Measurements from ENCODE around the gene ARRB1.

ARRB1 gene

GRCh38 chr11:75394085-75394840 lies 42.8 kb upstream of the ARRB1 start:
- Histone ChIP-seq H3K14ac (ENCODE audit: low read length) (no peak overlapping the region), H2BK15ac (ENCODE audit: low read length) (no peak overlapping the region), H3K4me3 (ENCODE audit: low read length in 2 of 2) (no peak overlapping the region), H4K91ac (ENCODE audit: low read depth, low read length, poor library complexity) (no peak overlapping the region), H2BK120ac (ENCODE audit: low read depth, low read length) (no peak overlapping the region), H2BK12ac (ENCODE audit: low read length) (no peak overlapping the region), H3K27ac (replicated peaks; ENCODE audit: low read length) (no peak overlapping the region), H3K36me3 (replicated peaks in 1 of 2; ENCODE audit: control insufficient read depth in 2 of 2, insufficient read depth in 2 of 2, low read length in 2 of 2) (no peaks in the 10 kb centered on the region), H2AK5ac (ENCODE audit: low read depth, low read length) (no peak overlapping the region), H3K27me3 (ENCODE audit: control insufficient read depth in 3 of 3, insufficient read depth in 3 of 3, low read depth in 1 of 3, low read length in 3 of 3) (peaks cover 0 to 21% (median 0%) of the 10 kb centered on the region in 3 experiments), H4K8ac (ENCODE audit: low read depth, low read length) (no peak overlapping the region), H3K4me2 (ENCODE audit: insufficient read depth, low read length, poor library complexity, severe bottlenecking) (no peak overlapping the region), H3K79me1 (ENCODE audit: low read depth, low read length) (no peaks in the 10 kb centered on the region), H2BK5ac (ENCODE audit: low read length) (no peak overlapping the region), H3K4me1 (ENCODE audit: control insufficient read depth in 2 of 2, insufficient read depth in 1 of 2, low read depth in 1 of 2, low read length in 2 of 2) (no peaks in the 10 kb centered on the region), H2AFZ (ENCODE audit: low read length) (no peak overlapping the region), H3K23ac (ENCODE audit: low read depth, low read length, poor library complexity) (no peak overlapping the region), H3K4ac (ENCODE audit: low read length) (no peak overlapping the region), H3K9me3 (replicated peaks in 1 of 2; ENCODE audit: control insufficient read depth in 2 of 2, insufficient read depth in 1 of 2, low read depth in 1 of 2, low read length in 2 of 2) (no peaks in the 10 kb centered on the region), H3K9ac (ENCODE audit: low read depth, low read length, poor library complexity) (no peak overlapping the region), H3K18ac (ENCODE audit: low read length) (no peak overlapping the region)
- no peak for DNase-seq (ENCODE audit: low spot score)
- no CpG with 5 or more reads among the region's 8 CpGs for WGBS, 2 donors (ENCODE audit: extremely low coverage in 2 of 2, insufficient read length in 2 of 2, insufficient replicate concordance in 1 of 2)

- Histone ChIP-seq H3K14ac (ENCODE audit: low read length) (no peak overlapping the region), H2BK120ac (ENCODE audit: low read depth, low read length) (no peak overlapping the region), H3K4me1 (ENCODE audit: control insufficient read depth in 2 of 2, insufficient read depth in 1 of 2, low read depth in 1 of 2, low read length in 2 of 2) (peaks cover 0 to 2% of the 10 kb centered on the region in 2 donors), H3K9ac (ENCODE audit: low read depth, low read length, poor library complexity) (no peak overlapping the region), H4K8ac (ENCODE audit: low read depth, low read length) (no peak overlapping the region), H3K27ac (replicated peaks; ENCODE audit: low read length) (no peak overlapping the region), H2BK15ac (ENCODE audit: low read length) (no peak overlapping the region), H4K91ac (ENCODE audit: low read depth, low read length, poor library complexity) (no peak overlapping the region), H3K4ac (ENCODE audit: low read length) (no peak overlapping the region), H3K4me3 (ENCODE audit: low read length in 2 of 2) (peak overlapping the region in 1 of 2 donors; percentile 34), H2BK12ac (ENCODE audit: low read length) (no peak overlapping the region), H3K4me2 (ENCODE audit: insufficient read depth, low read length, poor library complexity, severe bottlenecking) (no peak overlapping the region), H2BK5ac (ENCODE audit: low read length) (no peak overlapping the region), H3K23ac (ENCODE audit: low read depth, low read length, poor library complexity) (no peak overlapping the region), H3K27me3 (ENCODE audit: control insufficient read depth in 3 of 3, insufficient read depth in 3 of 3, low read depth in 1 of 3, low read length in 3 of 3) (peaks cover 0 to 13% (median 0%) of the 10 kb centered on the region in 3 experiments), H3K18ac (ENCODE audit: low read length) (no peak overlapping the region), H2AFZ (ENCODE audit: low read length) (no peak overlapping the region), H3K79me1 (ENCODE audit: low read depth, low read length) (no peaks in the 10 kb centered on the region), H3K36me3 (replicated peaks in 1 of 2; ENCODE audit: control insufficient read depth in 2 of 2, insufficient read depth in 2 of 2, low read length in 2 of 2) (no peaks in the 10 kb centered on the region), H3K9me3 (replicated peaks in 1 of 2; ENCODE audit: control insufficient read depth in 2 of 2, insufficient read depth in 1 of 2, low read depth in 1 of 2, low read length in 2 of 2) (no peaks in the 10 kb centered on the region), H2AK5ac (ENCODE audit: low read depth, low read length) (no peak overlapping the region)
- no peak for DNase-seq (ENCODE audit: low spot score)
- WGBS, 2 donors (ENCODE audit: extremely low coverage in 2 of 2, insufficient read length in 2 of 2, insufficient replicate concordance in 1 of 2), result no CpG with 5 or more reads among the region's 7 CpGs
Observed at GRCh38 chr11:75389925-75390324, 38.5 kb upstream of the ARRB1 start.

- Histone ChIP-seq H3K4me2 (ENCODE audit: insufficient read depth, low read length, poor library complexity, severe bottlenecking) (no peak overlapping the region), H2AK5ac (ENCODE audit: low read depth, low read length) (no peak overlapping the region), H3K4me1 (ENCODE audit: control insufficient read depth in 2 of 2, insufficient read depth in 1 of 2, low read depth in 1 of 2, low read length in 2 of 2) (peaks cover 0 to 2% of the 10 kb centered on the region in 2 donors), H2BK15ac (ENCODE audit: low read length) (no peak overlapping the region), H3K36me3 (replicated peaks in 1 of 2; ENCODE audit: control insufficient read depth in 2 of 2, insufficient read depth in 2 of 2, low read length in 2 of 2) (no peaks in the 10 kb centered on the region), H2BK12ac (ENCODE audit: low read length) (no peak overlapping the region), H4K8ac (ENCODE audit: low read depth, low read length) (no peak overlapping the region), H2BK5ac (ENCODE audit: low read length) (no peak overlapping the region), H3K27me3 (ENCODE audit: control insufficient read depth in 3 of 3, insufficient read depth in 3 of 3, low read depth in 1 of 3, low read length in 3 of 3) (peaks cover 0 to 10% (median 0%) of the 10 kb centered on the region in 3 experiments), H3K4ac (ENCODE audit: low read length) (no peak overlapping the region), H3K23ac (ENCODE audit: low read depth, low read length, poor library complexity) (no peak overlapping the region), H3K27ac (replicated peaks; ENCODE audit: low read length) (no peak overlapping the region), H3K4me3 (ENCODE audit: low read length in 2 of 2) (no peak overlapping the region), H3K9ac (ENCODE audit: low read depth, low read length, poor library complexity) (no peak overlapping the region), H2AFZ (ENCODE audit: low read length) (peak overlapping the region; percentile 76), H3K14ac (ENCODE audit: low read length) (no peak overlapping the region), H3K9me3 (replicated peaks in 1 of 2; ENCODE audit: control insufficient read depth in 2 of 2, insufficient read depth in 1 of 2, low read depth in 1 of 2, low read length in 2 of 2) (no peaks in the 10 kb centered on the region), H2BK120ac (ENCODE audit: low read depth, low read length) (no peak overlapping the region), H4K91ac (ENCODE audit: low read depth, low read length, poor library complexity) (no peak overlapping the region), H3K79me1 (ENCODE audit: low read depth, low read length) (no peaks in the 10 kb centered on the region), H3K18ac (ENCODE audit: low read length) (no peak overlapping the region)
- DNase-seq (ENCODE audit: low spot score), result no peak
- no CpG with 5 or more reads among the region's 11 CpGs for WGBS, 2 donors (ENCODE audit: extremely low coverage in 2 of 2, insufficient read length in 2 of 2, insufficient replicate concordance in 1 of 2)
Observed at GRCh38 chr11:75389276-75389605, 37.8 kb upstream of the ARRB1 start.

GRCh38 chr11:75388386-75389275 lies 37.2 kb upstream of the ARRB1 start:
- H3K27ac ChIP-seq (replicated peaks; ENCODE audit: low read length), result no peak overlapping the region

More at GRCh38 chr11:75388386-75389275, 37.2 kb upstream of the ARRB1 start:
- peaks cover 0 to 2% of the 10 kb centered on the region in 2 donors for H3K4me1 ChIP-seq (ENCODE audit: control insufficient read depth in 2 of 2, insufficient read depth in 1 of 2, low read depth in 1 of 2, low read length in 2 of 2)
- no peak overlapping the region for H3K14ac ChIP-seq (ENCODE audit: low read length)
- no peak overlapping the region for H4K91ac ChIP-seq (ENCODE audit: low read depth, low read length, poor library complexity)
- no CpG with 5 or more reads among the region's 9 CpGs for WGBS, 2 donors (ENCODE audit: extremely low coverage in 2 of 2, insufficient read length in 2 of 2, insufficient replicate concordance in 1 of 2)
- peak; percentile 76 for DNase-seq (ENCODE audit: low spot score)
- no peak overlapping the region for H2BK120ac ChIP-seq (ENCODE audit: low read depth, low read length)
- H3K9ac ChIP-seq (ENCODE audit: low read depth, low read length, poor library complexity), result no peak overlapping the region
- H3K27me3 ChIP-seq (ENCODE audit: control insufficient read depth in 3 of 3, insufficient read depth in 3 of 3, low read depth in 1 of 3, low read length in 3 of 3), result peaks cover 0 to 7% (median 0%) of the 10 kb centered on the region in 3 experiments
- no peaks in the 10 kb centered on the region for H3K36me3 ChIP-seq (replicated peaks in 1 of 2; ENCODE audit: control insufficient read depth in 2 of 2, insufficient read depth in 2 of 2, low read length in 2 of 2)
- H2BK5ac ChIP-seq (ENCODE audit: low read length), result no peak overlapping the region
- H2AK5ac ChIP-seq (ENCODE audit: low read depth, low read length), result no peak overlapping the region
- H4K8ac ChIP-seq (ENCODE audit: low read depth, low read length), result no peak overlapping the region
- no peaks in the 10 kb centered on the region for H3K79me1 ChIP-seq (ENCODE audit: low read depth, low read length)
- peak overlapping the region; percentile 46 for H3K4me2 ChIP-seq (ENCODE audit: insufficient read depth, low read length, poor library complexity, severe bottlenecking)
- peak overlapping the region; percentile 76 for H2AFZ ChIP-seq (ENCODE audit: low read length)
- peak overlapping the region; percentile 86 for H3K18ac ChIP-seq (ENCODE audit: low read length)
- H2BK12ac ChIP-seq (ENCODE audit: low read length), result peak overlapping the region; percentile 76
- no peaks in the 10 kb centered on the region for H3K9me3 ChIP-seq (replicated peaks in 1 of 2; ENCODE audit: control insufficient read depth in 2 of 2, insufficient read depth in 1 of 2, low read depth in 1 of 2, low read length in 2 of 2)
- no peak overlapping the region for H3K23ac ChIP-seq (ENCODE audit: low read depth, low read length, poor library complexity)
- no peak overlapping the region for H3K4ac ChIP-seq (ENCODE audit: low read length)
- H3K4me3 ChIP-seq (ENCODE audit: low read length in 2 of 2), result no peak overlapping the region
- H2BK15ac ChIP-seq (ENCODE audit: low read length), result peak overlapping the region; percentile 75

Measured in neuronal stem cell (in vitro differentiated cells).